Panc1 (cell line): Measurements from ENCODE around the gene TMEM39B. TPM values are rescaled to one million over a fixed set of nuclear protein-coding genes. Genes with fewer than 3 reads are reported as not detected.

Experiments
- ATAC-seq: fragments of 200-7000 bp; cut with Tn5 transposase; 2 replicates; pipeline ENCODE4 v1.9.1; 2020; ENCODE audit warnings: mild to moderate bottlenecking, moderate library complexity
- BruUV-seq: library from RNA; stranded (reverse); fragments of 400-500 nt; replicated peaks from 2 replicates; lab custom pipeline; 2021; lab: Mats Ljungman, UMichigan
- CTCF ChIA-PET: fragments of 300-600 bp; sonication (Branson Sonifier 250); formaldehyde crosslinking; loops from one replicate; lab custom pipeline; 2022; ENCODE audit warnings: antibody characterized with exemption; lab: Charles Lee
- POLR2A ChIA-PET: fragments of 300-600 bp; sonication (Branson Sonifier 250); formaldehyde crosslinking; loops from one replicate; lab custom pipeline; 2022; ENCODE audit warnings: antibody characterized with exemption; lab: Charles Lee
- DNase-seq: peaks from one replicate; pipeline ENCODE4 v3.0.0-alpha.2; 2010; ENCODE audit warnings: low read depth, low spot score
- H3K27ac ChIP-seq: 2 replicates; pipeline ENCODE4 v1.5.1; 2011; ENCODE audit warnings: mild to moderate bottlenecking, low read length, inconsistent platforms
- H3K27me3 ChIP-seq: fragments of 200-500 bp; sonication (Bioruptor generic); 2 replicates; pipeline ENCODE4 v1.6.0; 2014; ENCODE audit warnings: low read length, inconsistent platforms; ENCODE audit not compliant: control insufficient read depth, insufficient read depth
- H3K36me3 ChIP-seq: fragments of 200-500 bp; sonication (Bioruptor generic); 2 replicates; pipeline ENCODE4 v1.5.1; 2014; ENCODE audit warnings: inconsistent platforms, mild to moderate bottlenecking, low read length, moderate library complexity; ENCODE audit not compliant: control insufficient read depth, insufficient read depth
- H3K4me1 ChIP-seq: 2 replicates; pipeline ENCODE4 v1.5.1; 2011; ENCODE audit warnings: inconsistent platforms, mild to moderate bottlenecking, low read length, moderate library complexity; ENCODE audit not compliant: control insufficient read depth, insufficient read depth
- H3K4me3 ChIP-seq, 2 experiments: 2 replicates each; pipeline ENCODE4 v1.5.1; 2011 to 2012; ENCODE audit warnings: low read depth in 2 of 2, low read length in 2 of 2, mild to moderate bottlenecking in 2 of 2, inconsistent platforms in 1 of 2, moderate library complexity in 1 of 2
- H3K9me3 ChIP-seq: fragments of 200-500 bp; sonication (Bioruptor generic); 2 replicates; pipeline ENCODE4 v1.5.1; 2014; ENCODE audit warnings: low read depth, mild to moderate bottlenecking, inconsistent platforms, low read length, moderate library complexity; ENCODE audit not compliant: control insufficient read depth, insufficient read depth
- POLR2AphosphoS5 ChIP-seq: IDR thresholded peaks from 2 replicates; pipeline ENCODE4 v1.6.1; 2012; ENCODE audit warnings: mild to moderate bottlenecking, low read depth, low read length, moderate library complexity
- SIN3A ChIP-seq: IDR thresholded peaks from 2 replicates; pipeline ENCODE4 v1.6.1; 2012; ENCODE audit warnings: low read depth, mild to moderate bottlenecking, low read length, moderate library complexity, borderline replicate concordance; ENCODE audit not compliant: insufficient read depth
- TCF7L2 ChIP-seq: IDR thresholded peaks from 2 replicates; pipeline ENCODE4 v1.6.1; 2011; ENCODE audit warnings: mild to moderate bottlenecking, low read depth, low read length, inconsistent platforms
- in situ Hi-C: cut with HindIII; loops from 2 replicates; pipeline ENCODE4 v1.10.0; 2016; ENCODE audit warnings: low sequenced_read_pairs, low pct_unique_long_range_greater_than_20kb
- intact Hi-C: fragments of 100-400 bp; cut with micrococcal nuclease; formaldehyde crosslinking; loops from one replicate; pipeline ENCODE4 v1.10.0; 2022; ENCODE audit not compliant: unreplicated experiment
- total RNA-seq: library from RNA; stranded (reverse); gene quantifications from one replicate; pipeline ENCODE4 v1.2.1, GENCODE V29; 2021; ENCODE audit not compliant: unreplicated experiment
- TF ChIP-seq, protein P1 (sequence below): fragments of 450-650 bp; IDR thresholded peaks from 2 replicates; pipeline ENCODE4 v1.5.1; 2017; ENCODE audit warnings: mild to moderate bottlenecking
- TF ChIP-seq, protein P2 (sequence below), 2 experiments: IDR thresholded peaks; 2 replicates each; pipeline ENCODE4 v1.6.1; 2011 to 2012; ENCODE audit warnings: low read depth in 2 of 2, control low read depth in 1 of 2, low read length in 1 of 2, mild to moderate bottlenecking in 1 of 2, moderate library complexity in 1 of 2; ENCODE audit not compliant: insufficient read depth in 1 of 2

Gene TMEM39B
- total RNA-seq, 1 experiment from 2014 or later, result 35.0 TPM

- in situ Hi-C loops (no loop called here), intact Hi-C loops (no loop called here)
- no peak overlapping the region for H3K27ac ChIP-seq
- H3K4me3 ChIP-seq, result no peak overlapping the region
- ChIA-PET POLR2A (no interaction called here), CTCF (no interaction called here)
- H3K36me3 ChIP-seq, result no peaks in the 10 kb centered on the region
- no peak for ATAC-seq
- TF ChIP-seq, protein P1, sequence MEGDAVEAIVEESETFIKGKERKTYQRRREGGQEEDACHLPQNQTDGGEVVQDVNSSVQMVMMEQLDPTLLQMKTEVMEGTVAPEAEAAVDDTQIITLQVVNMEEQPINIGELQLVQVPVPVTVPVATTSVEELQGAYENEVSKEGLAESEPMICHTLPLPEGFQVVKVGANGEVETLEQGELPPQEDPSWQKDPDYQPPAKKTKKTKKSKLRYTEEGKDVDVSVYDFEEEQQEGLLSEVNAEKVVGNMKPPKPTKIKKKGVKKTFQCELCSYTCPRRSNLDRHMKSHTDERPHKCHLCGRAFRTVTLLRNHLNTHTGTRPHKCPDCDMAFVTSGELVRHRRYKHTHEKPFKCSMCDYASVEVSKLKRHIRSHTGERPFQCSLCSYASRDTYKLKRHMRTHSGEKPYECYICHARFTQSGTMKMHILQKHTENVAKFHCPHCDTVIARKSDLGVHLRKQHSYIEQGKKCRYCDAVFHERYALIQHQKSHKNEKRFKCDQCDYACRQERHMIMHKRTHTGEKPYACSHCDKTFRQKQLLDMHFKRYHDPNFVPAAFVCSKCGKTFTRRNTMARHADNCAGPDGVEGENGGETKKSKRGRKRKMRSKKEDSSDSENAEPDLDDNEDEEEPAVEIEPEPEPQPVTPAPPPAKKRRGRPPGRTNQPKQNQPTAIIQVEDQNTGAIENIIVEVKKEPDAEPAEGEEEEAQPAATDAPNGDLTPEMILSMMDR, result no peak
- TF ChIP-seq, protein P2, sequence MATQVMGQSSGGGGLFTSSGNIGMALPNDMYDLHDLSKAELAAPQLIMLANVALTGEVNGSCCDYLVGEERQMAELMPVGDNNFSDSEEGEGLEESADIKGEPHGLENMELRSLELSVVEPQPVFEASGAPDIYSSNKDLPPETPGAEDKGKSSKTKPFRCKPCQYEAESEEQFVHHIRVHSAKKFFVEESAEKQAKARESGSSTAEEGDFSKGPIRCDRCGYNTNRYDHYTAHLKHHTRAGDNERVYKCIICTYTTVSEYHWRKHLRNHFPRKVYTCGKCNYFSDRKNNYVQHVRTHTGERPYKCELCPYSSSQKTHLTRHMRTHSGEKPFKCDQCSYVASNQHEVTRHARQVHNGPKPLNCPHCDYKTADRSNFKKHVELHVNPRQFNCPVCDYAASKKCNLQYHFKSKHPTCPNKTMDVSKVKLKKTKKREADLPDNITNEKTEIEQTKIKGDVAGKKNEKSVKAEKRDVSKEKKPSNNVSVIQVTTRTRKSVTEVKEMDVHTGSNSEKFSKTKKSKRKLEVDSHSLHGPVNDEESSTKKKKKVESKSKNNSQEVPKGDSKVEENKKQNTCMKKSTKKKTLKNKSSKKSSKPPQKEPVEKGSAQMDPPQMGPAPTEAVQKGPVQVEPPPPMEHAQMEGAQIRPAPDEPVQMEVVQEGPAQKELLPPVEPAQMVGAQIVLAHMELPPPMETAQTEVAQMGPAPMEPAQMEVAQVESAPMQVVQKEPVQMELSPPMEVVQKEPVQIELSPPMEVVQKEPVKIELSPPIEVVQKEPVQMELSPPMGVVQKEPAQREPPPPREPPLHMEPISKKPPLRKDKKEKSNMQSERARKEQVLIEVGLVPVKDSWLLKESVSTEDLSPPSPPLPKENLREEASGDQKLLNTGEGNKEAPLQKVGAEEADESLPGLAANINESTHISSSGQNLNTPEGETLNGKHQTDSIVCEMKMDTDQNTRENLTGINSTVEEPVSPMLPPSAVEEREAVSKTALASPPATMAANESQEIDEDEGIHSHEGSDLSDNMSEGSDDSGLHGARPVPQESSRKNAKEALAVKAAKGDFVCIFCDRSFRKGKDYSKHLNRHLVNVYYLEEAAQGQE (IDR thresholded peaks at IDR 0.05; ENCODE audit: insufficient read depth in 1 of 2, low read depth in 2 of 2, low read length in 1 of 2), result no peak
- no peak for TF ChIP-seq POLR2AphosphoS5
- no peak for TF ChIP-seq SIN3A
- no peak for TF ChIP-seq TCF7L2
- no peak for DNase-seq
- no peaks in the 10 kb centered on the region for H3K9me3 ChIP-seq
- no peaks in the 10 kb centered on the region for H3K27me3 ChIP-seq
- H3K4me1 ChIP-seq, result peaks cover 17% of the 10 kb centered on the region; the same call in 1 of the 2 replicates
- no TSS peak for BruUV-seq
Observed at GRCh38 chr1:32115496-32115895, 42.8 kb downstream of the TMEM39B start.

- Histone ChIP-seq H3K4me1 (peaks cover 8% of the 10 kb centered on the region; the same call in 1 of the 2 replicates), H3K36me3 (no peaks in the 10 kb centered on the region), H3K27me3 (no peaks in the 10 kb centered on the region), H3K27ac (no peak overlapping the region), H3K4me3 (no peak overlapping the region), H3K9me3 (no peaks in the 10 kb centered on the region)
- ChIA-PET POLR2A (interaction anchor here (0.7 kb wide), 1 partner anchor 447 kb away, joined by 3 read pairs; no protein-coding TSS in a partner anchor), CTCF (no interaction called here)
- BruUV-seq, result no TSS peak
- in situ Hi-C loops, result no loop called here
- TF ChIP-seq TCF7L2, result no peak
- TF ChIP-seq, protein P1, result no peak
- no peak for TF ChIP-seq SIN3A
- TF ChIP-seq, protein P2 (IDR thresholded peaks at IDR 0.05; ENCODE audit: insufficient read depth in 1 of 2, low read depth in 2 of 2, low read length in 1 of 2), result no peak
- TF ChIP-seq POLR2AphosphoS5, result no peak
- no peak for DNase-seq
- no peak for ATAC-seq
- intact Hi-C loops, result no loop called here
Observed at GRCh38 chr1:32116531-32116930, 43.8 kb downstream of the TMEM39B start.
